HEK293 (cell line): ENCODE measurements around the gene POLD2.

ENCODE experiments used
- CTCF ChIP-seq: fragments of 450-650 bp; formaldehyde crosslinking; IDR thresholded peaks from 2 replicates; pipeline ENCODE4 v1.5.1; 2016; ENCODE audit warnings: missing biosample characterization, missing genetic modification characterization
- ELK4 ChIP-seq: IDR thresholded peaks from 2 replicates; pipeline ENCODE4 v1.6.1; 2011; ENCODE audit warnings: mild to moderate bottlenecking, low read depth, low read length, borderline replicate concordance
- PATZ1 ChIP-seq: fragments of 450-650 bp; formaldehyde crosslinking; IDR thresholded peaks from 2 replicates; pipeline ENCODE4 v1.5.1; 2016; ENCODE audit warnings: missing biosample characterization, missing genetic modification characterization
- PBX3 ChIP-seq: sonication (generic); formaldehyde crosslinking; IDR thresholded peaks from 2 replicates; pipeline ENCODE4 v1.8.1; 2022; ENCODE audit warnings: mild to moderate bottlenecking, moderate library complexity, missing genetic modification reagents
- SALL2 ChIP-seq: fragments of 450-650 bp; formaldehyde crosslinking; IDR thresholded peaks from 2 replicates; pipeline ENCODE4 v1.5.0; 2017; ENCODE audit warnings: missing biosample characterization, mild to moderate bottlenecking, missing genetic modification characterization, borderline replicate concordance
- SETDB1 ChIP-seq: IDR thresholded peaks from one replicate; pipeline ENCODE4 v1.6.1; 2017; ENCODE audit warnings: mild to moderate bottlenecking, low read length, moderate library complexity, mixed read lengths; ENCODE audit not compliant: insufficient read length
- YY1 ChIP-seq: fragments of 450-650 bp; formaldehyde crosslinking; IDR thresholded peaks from 2 replicates; pipeline ENCODE4 v1.5.1; 2018; ENCODE audit warnings: missing biosample characterization, missing genetic modification characterization
- ZNF138 ChIP-seq: fragments of 450-650 bp; formaldehyde crosslinking; IDR thresholded peaks from 2 replicates; pipeline ENCODE4 v1.5.1; 2016; ENCODE audit warnings: missing biosample characterization, missing genetic modification characterization, borderline replicate concordance
- ZNF23 ChIP-seq: fragments of 450-650 bp; formaldehyde crosslinking; IDR thresholded peaks from 2 replicates; pipeline ENCODE4 v1.5.1; 2016; ENCODE audit warnings: missing biosample characterization, missing genetic modification characterization, borderline replicate concordance
- ZNF248 ChIP-seq: fragments of 450-650 bp; formaldehyde crosslinking; IDR thresholded peaks from 2 replicates; pipeline ENCODE4 v1.5.1; 2017; ENCODE audit warnings: missing biosample characterization, missing genetic modification characterization
- ZNF426 ChIP-seq: fragments of 450-650 bp; formaldehyde crosslinking; IDR thresholded peaks from 2 replicates; pipeline ENCODE4 v1.5.1; 2017; ENCODE audit warnings: missing biosample characterization, missing genetic modification characterization, mild to moderate bottlenecking, inconsistent platforms, moderate library complexity
- ZNF664 ChIP-seq: fragments of 450-650 bp; formaldehyde crosslinking; IDR thresholded peaks from 2 replicates; pipeline ENCODE4 v1.5.1; 2016; ENCODE audit warnings: missing biosample characterization, missing genetic modification characterization
- ZNF768 ChIP-seq: fragments of 450-650 bp; formaldehyde crosslinking; IDR thresholded peaks from 2 replicates; pipeline ENCODE4 v1.5.1; 2018; ENCODE audit warnings: missing biosample characterization, mild to moderate bottlenecking, missing genetic modification characterization

- TF ChIP-seq YY1 (tag by site-specific recombination) (no peak), CTCF (no peak), ZNF768 (tag by site-specific recombination) (no peak), PATZ1 (tag by site-specific recombination) (no peak), ZNF248 (tag by site-specific recombination) (no peak), ZNF23 (tag by site-specific recombination) (no peak), ZNF426 (tag by site-specific recombination) (no peak), ZNF664 (tag by site-specific recombination) (no peak), ELK4 (no peak), PBX3 (no peak), SALL2 (tag by site-specific recombination) (no peak), SETDB1 (no peak), ZNF138 (tag by site-specific recombination) (no peak)
Measured at GRCh38 chr7:44151956-44152355, 28.6 kb upstream of the POLD2 start.
